COLO668 (cell line): ENCODE data around the gene RPSA.
"Not testable (repeated sequence)": the region's sequence is repeated elsewhere in the genome, so short reads cannot be mapped to it uniquely, and the experiment has no call there.

Source experiments
- DNase-seq: peaks from one replicate; lab custom pipeline; 2025; ENCODE audit not compliant: unreplicated experiment; lab: John Stamatoyannopoulos, UW

Gene RPSA

DNA sequence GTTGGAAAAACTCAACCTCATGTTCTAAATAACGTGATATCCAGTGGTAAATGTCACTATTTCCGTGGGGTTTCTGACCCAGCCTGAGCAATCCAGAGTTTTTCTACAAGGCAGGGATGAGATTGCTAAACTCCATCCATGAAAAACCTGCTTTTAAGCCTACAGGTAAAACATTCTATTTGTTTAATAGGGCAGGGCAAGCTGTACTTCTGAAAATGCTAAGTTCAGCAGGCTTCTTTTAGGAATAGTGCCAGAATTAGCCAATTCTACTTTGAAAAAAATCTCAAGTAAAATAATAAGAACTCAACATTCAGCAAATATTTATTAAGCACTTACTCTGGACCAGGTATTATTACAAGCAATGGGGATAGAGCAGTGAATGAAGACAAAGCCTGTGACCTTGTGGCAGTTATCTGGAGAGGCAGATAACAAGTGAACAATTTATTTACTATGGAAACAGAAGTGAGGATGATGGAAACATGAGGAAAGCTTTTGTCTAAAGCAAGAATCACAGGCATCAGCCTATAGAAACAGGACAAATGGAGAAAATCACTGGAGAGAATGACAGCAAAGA lies 13.3 kb downstream of the RPSA start:
- no peak for DNase-seq

DNA sequence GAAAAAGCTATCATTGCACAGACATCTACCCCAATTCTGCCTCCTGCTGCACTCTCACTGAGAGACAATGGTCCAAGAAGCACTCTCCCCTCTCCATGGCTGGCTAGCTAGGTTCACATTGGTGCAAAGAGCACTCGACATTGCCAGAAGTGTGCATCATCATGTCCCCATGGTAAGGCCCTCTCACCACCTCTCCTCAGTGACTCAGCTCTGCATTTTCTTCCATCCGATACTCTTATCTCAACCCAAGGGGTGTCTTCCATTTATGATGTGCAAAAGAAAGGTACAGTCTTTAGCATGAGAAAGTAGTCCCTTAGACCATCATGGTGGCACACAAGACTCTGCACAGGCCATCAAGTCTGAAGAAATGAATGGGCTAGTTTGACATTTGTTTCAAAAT lies 14.0 kb downstream of the RPSA start:
- no peak for DNase-seq

DNA sequence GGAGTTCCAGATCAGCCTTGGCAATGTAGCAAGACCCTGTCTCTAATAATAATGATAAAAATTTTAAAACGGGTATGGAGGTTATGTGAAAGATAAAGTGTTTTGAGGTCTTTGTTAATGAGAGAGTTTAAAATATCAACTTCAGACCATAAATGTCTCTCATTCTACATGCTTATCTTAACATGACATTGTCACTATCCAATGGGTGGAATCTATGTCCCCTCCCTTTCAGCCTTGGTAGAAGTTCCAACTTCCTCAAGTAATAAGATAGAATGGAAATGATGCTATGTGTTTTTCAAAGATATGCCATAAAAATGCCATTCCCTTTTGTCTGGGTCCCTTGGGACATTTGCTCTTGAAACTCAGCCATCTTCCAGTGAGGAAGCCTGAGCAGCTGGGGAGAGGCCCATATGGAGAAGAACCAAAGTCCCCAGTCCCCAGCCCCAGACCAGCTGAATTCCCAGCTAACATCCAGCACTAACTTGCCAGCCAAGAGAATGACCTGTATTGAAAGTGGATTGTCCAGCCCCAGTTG lies 17.0 kb downstream of the RPSA start:
- no peak for DNase-seq

DNA sequence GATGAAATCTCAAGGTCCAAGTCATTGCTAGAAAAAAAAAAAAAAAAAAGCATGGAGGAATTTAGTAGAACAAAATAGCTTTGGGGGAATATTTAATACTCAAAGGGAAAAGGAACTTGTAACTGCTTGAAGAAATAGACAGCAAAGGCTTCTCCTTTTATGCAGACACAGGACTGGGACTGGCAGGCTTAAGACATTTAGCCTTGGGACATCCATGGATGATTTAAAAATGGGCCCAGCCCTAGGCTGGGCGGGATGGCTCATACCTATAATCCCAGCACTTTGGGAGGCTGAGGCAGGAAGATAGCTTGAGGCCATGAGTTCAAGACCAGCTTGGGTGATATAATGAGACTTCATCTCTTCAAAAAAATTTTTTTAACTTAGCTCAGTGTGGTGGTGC lies 19.8 kb downstream of the RPSA start:
- DNase-seq, result no peak

DNA sequence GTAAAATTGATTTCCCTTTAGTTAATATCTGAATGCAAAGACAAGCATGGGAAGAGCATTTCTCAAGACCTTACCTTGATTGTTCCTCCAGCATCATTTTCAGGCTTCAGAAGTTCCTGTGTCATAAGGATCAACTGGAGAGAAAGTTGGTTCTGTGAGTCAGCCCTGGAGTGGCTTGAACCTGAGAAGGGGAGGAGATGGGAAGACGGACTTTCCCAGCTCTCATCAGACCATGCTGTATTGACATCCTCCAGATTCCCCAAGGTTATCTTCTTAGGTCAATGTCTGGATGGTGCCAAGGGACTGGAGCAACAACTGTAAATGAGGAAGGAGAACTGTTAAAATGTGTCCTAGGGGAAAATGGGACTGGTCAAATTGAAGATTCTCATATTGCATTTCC lies 21.0 kb downstream of the RPSA start:
- DNase-seq, result no peak

DNA sequence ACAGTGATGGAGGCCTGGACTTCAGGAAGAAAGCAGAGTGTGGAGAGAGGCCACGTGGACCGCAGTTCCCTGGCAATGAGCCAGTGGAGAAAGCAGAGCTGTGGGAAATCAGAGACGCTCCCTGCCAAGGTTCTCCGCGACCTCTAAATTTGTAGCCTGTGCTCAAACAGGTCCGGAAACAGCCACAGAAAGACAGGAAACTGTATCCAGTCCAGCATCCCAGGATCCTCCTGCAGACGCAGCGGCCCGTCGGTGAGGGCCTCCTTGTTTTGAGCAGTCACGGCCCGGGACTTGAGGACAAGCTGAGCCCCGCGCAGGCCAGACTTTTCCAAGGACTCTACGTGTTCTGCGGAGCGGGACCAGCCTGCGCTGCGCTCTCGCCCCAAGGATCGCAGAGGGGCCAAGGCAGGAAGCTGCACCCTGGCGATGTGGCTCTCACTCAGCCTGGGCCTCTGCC lies 22.3 kb downstream of the RPSA start:
- no peak for DNase-seq

DNA sequence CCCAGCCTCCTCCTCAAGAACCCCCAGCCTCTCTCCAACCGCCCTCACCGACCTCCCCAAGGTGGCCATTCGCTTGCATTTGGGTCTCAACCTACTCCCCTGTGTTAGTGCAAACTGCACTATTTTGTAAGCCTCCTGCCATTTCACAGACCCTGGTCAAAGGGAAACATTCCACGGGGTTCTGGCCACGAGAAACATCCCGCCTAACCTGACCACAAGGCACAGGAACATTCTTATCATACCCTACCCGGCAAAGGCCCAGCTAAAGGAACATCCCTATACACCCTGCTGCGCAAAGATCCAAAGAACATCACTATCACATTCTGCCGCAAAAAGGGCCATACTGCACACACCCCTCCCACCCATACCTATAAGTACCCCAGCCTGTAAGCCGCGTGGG lies 22.9 kb downstream of the RPSA start:
- no peak for DNase-seq

DNA sequence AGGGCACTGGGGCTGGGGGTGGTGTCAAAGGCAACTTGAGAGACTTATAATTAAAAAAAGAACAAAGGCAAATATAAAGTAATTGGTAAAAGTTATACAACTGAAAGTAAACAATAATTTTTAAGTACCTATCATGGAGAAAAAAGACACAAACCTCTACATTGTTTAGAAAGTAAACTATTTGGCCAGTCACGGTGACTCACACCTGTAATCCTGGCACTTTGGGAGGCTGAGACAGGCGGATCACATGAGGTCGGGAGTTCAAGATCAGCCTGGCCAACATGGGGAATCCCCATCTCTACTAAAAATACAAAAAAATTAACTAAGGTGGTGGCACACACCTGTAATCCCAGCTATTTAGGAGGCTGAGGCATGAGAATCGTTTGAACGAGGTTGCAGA lies 25.8 kb downstream of the RPSA start:
- DNase-seq, result no peak

DNA sequence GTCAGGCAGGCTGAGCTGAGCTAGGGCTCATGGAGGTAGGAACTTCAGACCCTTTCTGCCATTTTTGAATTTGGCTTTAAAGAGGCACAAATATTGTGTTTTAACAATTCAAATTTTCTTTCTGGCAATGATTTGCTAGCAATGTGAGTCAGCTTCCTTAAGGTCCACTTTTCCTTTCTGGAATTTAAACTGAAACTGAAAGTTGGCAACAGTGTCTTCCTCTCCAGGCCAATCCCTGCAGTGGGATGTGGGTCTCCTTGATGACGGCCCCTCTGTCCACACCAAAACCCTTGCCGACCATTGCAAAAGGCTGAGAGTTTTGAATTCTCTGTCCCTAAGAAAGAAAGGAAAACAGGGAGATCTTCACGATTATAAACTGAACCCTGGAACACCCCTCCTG lies 27.1 kb downstream of the RPSA start:
- DNase-seq, result no peak

DNA sequence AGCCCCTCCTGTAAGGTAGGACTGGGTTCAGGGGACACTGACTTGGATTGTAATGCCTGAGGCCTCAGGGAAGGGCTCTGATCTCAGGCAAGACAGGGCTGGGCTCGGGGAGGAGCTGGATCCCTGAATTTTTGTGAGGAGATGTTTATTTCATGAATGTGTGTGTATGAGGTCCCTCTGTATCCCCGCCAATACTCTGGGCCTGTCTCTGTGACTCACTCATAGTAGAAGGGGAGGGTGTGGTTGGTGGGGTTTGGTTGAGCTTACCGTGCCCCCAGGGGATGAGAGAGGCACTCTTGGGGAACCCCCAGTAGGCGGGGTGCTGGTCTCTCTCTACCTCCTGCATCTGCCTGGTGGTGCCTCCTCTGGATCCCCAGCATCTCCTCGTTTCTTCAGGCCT lies 28.1 kb downstream of the RPSA start:
- no peak for DNase-seq

DNA sequence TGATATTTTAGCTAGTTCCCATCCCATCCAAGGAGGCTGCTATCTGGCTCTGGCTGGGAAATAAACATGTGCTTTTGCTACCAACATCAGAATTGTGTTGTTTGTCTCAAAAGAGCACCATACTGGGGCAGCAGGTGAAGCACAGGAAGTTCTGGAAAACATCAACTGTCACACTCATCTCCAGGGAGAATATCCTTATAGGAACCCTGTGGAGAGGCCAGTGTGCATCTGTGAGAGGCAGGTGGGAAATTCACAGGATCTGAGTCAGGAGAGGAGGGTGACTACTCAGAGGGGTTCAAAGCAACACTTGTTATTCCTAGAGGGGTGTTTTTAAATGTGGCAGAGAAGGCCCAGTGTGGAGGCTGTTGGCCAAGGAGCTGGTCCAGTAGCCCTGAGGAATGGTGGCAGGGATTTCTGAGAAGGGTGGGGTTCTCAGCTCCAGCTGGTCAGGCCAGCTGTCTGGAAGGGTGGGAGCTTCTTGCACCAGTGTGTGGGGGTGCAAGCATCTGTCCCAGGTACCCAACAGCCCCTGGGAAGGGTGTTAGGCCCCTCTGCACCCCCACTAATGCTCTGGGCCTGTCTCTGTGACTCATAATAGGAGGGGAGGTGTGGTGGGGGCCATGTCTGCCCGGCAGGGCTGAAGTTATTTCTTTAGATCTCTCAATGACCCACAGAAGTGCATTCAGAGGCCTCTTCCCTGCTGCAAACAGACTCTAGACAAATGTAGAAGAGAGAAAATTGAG lies 28.7 kb downstream of the RPSA start:
- DNase-seq, result no peak

DNA sequence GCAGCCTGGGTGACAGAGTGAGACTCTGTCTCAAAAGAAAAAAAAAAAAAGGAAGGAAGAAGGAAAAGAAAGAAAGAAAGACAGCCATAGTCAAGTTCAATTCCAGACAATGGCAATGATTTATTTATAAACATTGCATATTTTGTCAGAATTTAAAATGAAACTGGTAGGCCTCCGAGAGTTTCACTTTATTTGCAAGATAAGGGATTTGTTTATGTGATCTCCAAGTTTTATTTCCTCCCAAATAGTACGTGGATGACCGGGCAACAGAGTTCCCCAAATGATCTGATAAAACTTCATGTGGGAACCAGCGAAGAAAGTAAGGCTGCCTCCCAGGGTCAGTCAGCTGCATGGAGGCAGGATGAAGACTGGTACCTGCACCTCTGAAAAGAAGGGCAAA lies 32.4 kb downstream of the RPSA start:
- DNase-seq, result no peak

DNA sequence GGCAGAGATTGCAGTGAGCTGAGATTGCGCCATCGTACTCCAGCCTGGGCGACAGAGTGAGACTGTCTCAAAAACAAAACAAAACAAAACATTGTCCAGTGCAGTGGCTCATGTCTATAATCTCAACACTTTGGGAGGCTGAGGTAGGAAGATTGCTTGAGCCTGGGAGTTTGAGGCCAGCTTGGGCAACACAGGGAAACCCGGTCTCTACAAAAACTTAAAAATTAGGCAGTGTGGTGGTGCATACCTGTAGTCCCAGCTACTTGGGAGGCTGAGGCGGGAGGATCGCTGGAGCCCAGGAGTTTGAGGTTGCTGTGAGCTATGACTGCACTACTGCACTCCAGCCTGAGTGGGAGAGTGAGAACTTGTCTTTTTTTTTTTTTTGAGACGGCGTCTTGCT lies 33.8 kb downstream of the RPSA start:
- DNase-seq, result no peak

DNA sequence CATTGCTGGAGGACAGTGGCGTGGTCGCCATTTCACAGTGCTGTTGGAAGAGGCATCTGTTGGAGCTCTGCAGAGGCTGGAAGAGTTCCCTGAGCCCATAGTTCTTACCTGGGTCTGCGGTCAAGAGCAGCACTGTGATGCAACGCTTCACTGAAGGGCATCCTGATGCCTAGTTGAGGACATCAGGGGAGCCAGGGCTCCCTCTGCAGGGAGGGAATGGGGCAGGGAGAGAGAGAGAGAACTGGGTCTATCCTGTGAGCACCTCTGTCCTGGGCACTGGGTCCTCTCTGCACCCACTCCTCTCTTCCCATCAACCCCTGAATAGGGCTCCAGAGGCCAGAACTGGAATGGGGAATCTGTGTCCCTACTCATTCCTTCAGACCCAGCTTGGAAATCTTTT lies 37.0 kb downstream of the RPSA start:
- no peak for DNase-seq

DNA sequence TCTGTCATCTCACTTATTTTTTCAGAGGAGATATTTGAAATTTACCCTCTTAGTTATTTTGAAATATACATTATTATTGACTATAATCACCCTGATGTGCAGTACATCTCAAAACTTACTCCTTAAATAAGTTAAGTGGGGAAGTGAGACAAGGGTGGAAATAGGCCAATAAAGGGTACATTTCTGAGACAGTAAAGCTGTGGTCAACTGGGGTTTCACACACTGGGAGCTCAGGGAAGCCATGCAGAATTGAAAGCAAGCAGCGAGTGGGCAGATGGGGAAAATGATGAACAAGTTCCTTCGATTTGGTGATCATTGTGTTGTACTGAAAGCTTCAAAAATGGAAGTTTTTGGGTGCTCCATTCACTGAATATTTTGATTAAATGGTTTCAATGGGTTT lies 39.4 kb downstream of the RPSA start:
- no peak for DNase-seq

DNA sequence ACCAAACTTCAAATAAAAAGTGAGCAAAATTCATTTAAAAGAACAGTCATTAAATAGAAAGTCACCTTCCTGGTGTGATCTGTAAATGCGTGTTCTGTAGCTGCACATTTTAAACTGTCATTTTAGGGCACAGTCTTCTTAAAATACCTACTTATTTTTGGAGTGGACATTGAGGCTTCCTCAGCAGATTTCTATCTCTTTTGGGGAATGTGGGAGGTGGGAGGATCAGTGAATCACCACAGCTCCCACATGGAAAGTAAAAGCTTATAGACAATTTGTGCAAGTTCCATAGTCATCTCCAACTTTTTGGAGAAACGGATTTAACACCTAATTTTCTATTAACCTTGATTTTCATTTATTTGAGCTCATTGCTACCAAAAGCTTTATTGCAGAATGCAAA lies 39.9 kb downstream of the RPSA start:
- DNase-seq, result no peak

DNA sequence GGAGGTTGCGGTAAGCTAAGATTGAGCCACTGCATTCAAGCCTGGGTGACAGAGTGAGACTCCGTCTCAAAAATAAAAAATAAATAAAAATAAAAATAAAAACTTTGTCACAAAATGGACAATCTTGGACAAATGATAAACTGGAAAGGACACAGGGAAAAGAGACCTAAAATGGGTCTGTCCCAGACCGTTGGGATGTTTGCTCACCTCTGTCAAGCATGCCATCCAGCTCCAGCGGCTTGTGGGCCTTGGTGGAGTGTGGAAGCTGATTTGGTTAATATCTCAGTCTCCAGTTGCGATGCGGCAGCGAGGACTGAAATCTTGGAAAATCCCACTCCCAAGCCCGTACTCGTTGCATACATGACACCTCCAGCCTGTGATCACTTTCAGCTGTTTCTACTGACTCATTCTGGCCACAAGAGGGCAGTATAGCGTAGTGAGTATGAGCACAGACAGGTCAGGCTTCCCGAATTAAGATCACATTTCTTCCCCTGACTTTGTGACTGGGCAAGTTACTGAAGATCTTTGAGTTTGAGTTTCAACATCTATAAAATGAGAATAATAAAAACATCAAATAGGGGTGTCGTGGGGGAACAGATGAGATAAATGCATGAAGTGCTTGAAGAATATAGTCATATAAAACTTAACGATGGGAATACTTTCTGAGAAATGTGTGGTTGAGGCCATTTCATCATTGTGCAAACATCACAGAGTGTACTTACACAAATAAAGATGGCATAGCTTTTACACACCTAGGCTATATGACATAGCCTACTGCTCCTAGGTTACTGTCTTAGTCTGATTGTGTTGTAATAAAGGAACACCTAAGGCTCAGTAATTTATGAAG lies 41.3 kb downstream of the RPSA start:
- peak; percentile 53 for DNase-seq

DNA sequence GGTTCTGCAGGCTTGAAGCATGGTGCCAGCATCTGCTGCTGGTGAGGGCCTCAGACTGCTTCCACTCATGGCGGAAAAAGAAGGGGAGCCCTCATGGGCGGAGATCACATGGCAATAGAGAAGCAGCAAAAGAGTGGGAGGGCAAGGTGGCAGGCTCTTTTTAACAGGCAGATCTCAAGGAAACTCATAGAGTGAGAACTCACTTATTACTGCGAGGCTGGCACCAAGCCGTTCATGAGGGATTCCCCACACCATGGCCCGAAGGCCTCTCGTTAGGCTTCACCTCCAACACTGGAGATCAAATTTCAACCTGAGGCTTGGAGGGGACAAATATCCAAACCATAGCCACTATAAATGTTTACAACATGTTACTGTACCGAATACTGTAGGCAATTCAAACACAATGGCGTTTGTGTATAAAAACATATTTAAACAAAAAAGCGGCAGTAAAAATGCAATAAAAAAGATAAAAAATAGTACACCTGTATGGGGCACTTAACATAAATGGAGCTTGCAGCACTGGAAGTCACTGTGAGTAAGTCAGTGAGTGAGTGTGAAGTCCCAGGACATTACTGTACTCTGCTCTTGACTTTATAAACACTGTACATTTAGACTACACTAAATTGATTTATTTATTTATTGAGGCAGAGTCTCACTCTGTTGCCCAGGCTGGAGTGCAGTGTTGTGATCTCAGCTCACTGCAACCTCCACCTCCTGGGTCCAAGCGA lies 42.1 kb downstream of the RPSA start:
- DNase-seq, result no peak

DNA sequence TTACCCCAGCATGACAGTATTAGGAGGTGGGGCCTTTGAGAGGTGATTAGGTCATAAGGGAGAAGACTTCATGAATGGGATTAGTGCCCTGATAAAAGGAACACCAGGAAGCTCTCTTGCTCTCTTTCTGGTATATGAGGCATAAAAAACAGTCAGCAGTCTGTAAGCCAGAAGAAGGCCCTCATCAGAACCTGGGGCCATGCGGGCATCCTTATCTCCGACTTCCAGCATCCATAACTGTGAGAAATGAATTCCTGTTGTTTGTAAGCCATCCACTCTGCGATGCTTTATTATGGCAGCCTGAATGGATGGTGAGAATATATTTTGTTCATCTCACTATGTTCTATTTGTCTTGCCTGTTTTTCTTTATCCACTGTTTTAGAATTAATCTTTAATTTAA lies 43.3 kb downstream of the RPSA start:
- DNase-seq, result no peak

DNA sequence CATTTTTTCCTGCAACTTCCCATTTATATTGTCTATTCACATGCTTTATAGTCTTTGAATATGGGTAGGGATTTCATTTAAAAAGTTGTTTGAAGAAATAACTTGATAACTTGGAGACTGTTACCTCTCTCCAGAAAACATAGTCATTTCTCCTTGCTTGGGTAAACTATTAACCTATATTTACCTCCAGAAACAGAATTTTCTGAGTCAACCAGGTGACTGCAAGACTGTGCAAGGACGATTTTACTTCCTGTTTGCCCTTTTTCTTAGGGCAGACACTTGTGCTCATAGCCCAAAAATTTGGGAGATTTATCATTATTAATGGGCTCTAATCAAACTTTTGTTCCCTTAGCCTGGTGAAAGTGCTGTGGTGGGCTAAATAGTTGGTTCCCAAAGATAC lies 46.6 kb downstream of the RPSA start:
- DNase-seq, result no peak

DNA sequence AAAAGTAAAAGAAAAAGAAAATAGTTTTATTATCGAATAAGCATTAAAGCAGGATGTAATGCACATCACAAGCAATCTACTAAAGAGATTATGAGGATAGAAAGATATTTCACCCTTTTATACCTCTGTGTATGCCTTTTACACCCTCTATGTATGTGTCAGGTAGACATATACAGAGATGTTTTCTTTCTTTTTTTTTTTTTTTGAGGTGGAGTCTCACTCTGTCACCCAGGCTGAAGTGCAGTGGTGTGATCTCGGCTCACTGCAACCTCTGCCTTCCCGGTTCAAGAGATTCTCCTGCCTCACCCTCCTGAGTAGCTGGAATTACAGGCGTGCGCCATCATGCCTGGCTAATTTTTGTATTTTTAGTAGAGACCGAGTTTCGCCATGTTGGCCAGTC lies 47.4 kb downstream of the RPSA start:
- DNase-seq, result not testable (repeated sequence)
